ENCODE results near the gene RHOBTB1. TPM values are rescaled to one million over a fixed set of nuclear protein-coding genes. Genes with fewer than 3 reads are reported as not detected.

Gene RHOBTB1
- total RNA-seq, 1 experiment from 2014 or later, result 0.77 TPM

- POLR2A ChIA-PET, result no interaction called here
- no peaks in the 10 kb centered on the region for H3K36me3 ChIP-seq (ENCODE audit: control insufficient read depth, insufficient read depth, low read length)
- ATAC-seq (no peak), DNase-seq (ENCODE audit: low read depth, low spot score) (no peak)
- TF ChIP-seq, protein P1, sequence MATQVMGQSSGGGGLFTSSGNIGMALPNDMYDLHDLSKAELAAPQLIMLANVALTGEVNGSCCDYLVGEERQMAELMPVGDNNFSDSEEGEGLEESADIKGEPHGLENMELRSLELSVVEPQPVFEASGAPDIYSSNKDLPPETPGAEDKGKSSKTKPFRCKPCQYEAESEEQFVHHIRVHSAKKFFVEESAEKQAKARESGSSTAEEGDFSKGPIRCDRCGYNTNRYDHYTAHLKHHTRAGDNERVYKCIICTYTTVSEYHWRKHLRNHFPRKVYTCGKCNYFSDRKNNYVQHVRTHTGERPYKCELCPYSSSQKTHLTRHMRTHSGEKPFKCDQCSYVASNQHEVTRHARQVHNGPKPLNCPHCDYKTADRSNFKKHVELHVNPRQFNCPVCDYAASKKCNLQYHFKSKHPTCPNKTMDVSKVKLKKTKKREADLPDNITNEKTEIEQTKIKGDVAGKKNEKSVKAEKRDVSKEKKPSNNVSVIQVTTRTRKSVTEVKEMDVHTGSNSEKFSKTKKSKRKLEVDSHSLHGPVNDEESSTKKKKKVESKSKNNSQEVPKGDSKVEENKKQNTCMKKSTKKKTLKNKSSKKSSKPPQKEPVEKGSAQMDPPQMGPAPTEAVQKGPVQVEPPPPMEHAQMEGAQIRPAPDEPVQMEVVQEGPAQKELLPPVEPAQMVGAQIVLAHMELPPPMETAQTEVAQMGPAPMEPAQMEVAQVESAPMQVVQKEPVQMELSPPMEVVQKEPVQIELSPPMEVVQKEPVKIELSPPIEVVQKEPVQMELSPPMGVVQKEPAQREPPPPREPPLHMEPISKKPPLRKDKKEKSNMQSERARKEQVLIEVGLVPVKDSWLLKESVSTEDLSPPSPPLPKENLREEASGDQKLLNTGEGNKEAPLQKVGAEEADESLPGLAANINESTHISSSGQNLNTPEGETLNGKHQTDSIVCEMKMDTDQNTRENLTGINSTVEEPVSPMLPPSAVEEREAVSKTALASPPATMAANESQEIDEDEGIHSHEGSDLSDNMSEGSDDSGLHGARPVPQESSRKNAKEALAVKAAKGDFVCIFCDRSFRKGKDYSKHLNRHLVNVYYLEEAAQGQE (IDR thresholded peaks at IDR 0.05; ENCODE audit: insufficient read depth in 1 of 2, low read depth in 2 of 2, low read length in 1 of 2), result no peak
- TF ChIP-seq POLR2AphosphoS5 (IDR thresholded peaks at IDR 0.05; ENCODE audit: low read depth, low read length) (no peak), SIN3A (IDR thresholded peaks at IDR 0.05; ENCODE audit: borderline replicate concordance, insufficient read depth, low read depth, low read length) (no peak), TCF7L2 (IDR thresholded peaks at IDR 0.05; ENCODE audit: low read depth, low read length) (no peak), CTCF (IDR thresholded peaks at IDR 0.05) (no peak)
- in situ Hi-C loops (cut with HindIII; ENCODE audit: low pct_unique_long_range_greater_than_20kb, low sequenced_read_pairs), result no loop called here
- H3K27me3 ChIP-seq (ENCODE audit: control insufficient read depth, insufficient read depth, low read length), result no peaks in the 10 kb centered on the region
- H3K4me1 ChIP-seq (ENCODE audit: control insufficient read depth, insufficient read depth, low read length), result no peaks in the 10 kb centered on the region
- H3K9me3 ChIP-seq (ENCODE audit: control insufficient read depth, insufficient read depth, low read depth, low read length), result no peaks in the 10 kb centered on the region
- BruUV-seq (replicated peaks), result no TSS peak
- CTCF ChIA-PET, result no interaction called here
- H3K27ac ChIP-seq (ENCODE audit: low read length), result no peak overlapping the region
- intact Hi-C loops (cut with micrococcal nuclease; ENCODE audit: unreplicated experiment), result no loop called here
- H3K4me3 ChIP-seq (ENCODE audit: low read depth in 2 of 2, low read length in 2 of 2), result no peak overlapping the region
Observed at GRCh38 chr10:60914690-60915141, 29.3 kb downstream of the RHOBTB1 start.

GRCh38 chr10:60913657-60914056, 30.3 kb downstream of the RHOBTB1 start:
- no peak for TF ChIP-seq POLR2AphosphoS5 (IDR thresholded peaks at IDR 0.05; ENCODE audit: low read depth, low read length)
- TF ChIP-seq, protein P1 (IDR thresholded peaks at IDR 0.05; ENCODE audit: insufficient read depth in 1 of 2, low read depth in 2 of 2, low read length in 1 of 2), result no peak
- H3K27me3 ChIP-seq (ENCODE audit: control insufficient read depth, insufficient read depth, low read length), result no peaks in the 10 kb centered on the region
- H3K27ac ChIP-seq (ENCODE audit: low read length), result no peak overlapping the region
- no peak for ATAC-seq
- H3K4me3 ChIP-seq (ENCODE audit: low read depth in 2 of 2, low read length in 2 of 2), result no peak overlapping the region
- DNase-seq (ENCODE audit: low read depth, low spot score), result no peak
- intact Hi-C loops (cut with micrococcal nuclease; ENCODE audit: unreplicated experiment), result no loop called here
- H3K4me1 ChIP-seq (ENCODE audit: control insufficient read depth, insufficient read depth, low read length), result no peaks in the 10 kb centered on the region
- ChIA-PET CTCF (no interaction called here), POLR2A (no interaction called here)
- BruUV-seq (replicated peaks), result no TSS peak
- no peaks in the 10 kb centered on the region for H3K36me3 ChIP-seq (ENCODE audit: control insufficient read depth, insufficient read depth, low read length)
- H3K9me3 ChIP-seq (ENCODE audit: control insufficient read depth, insufficient read depth, low read depth, low read length), result no peaks in the 10 kb centered on the region
- in situ Hi-C loops (cut with HindIII; ENCODE audit: low pct_unique_long_range_greater_than_20kb, low sequenced_read_pairs), result no loop called here

Measured in Panc1 (cell line).